Uterus (tissue), 4 donors: Measurements from ENCODE around the gene LGALS9B. TPM values are rescaled to one million over a fixed set of nuclear protein-coding genes. Genes with fewer than 3 reads are reported as not detected.
"Not testable (repeated sequence)": the region's sequence is repeated elsewhere in the genome, so short reads cannot be mapped to it uniquely, and the experiment has no call there.

Source experiments
- DNase-seq, 2 donors: peaks; one replicate each; pipeline ENCODE4 v3.0.0-alpha.2; 2019 to 2020
- H3K27ac ChIP-seq, 2 donors: fragments of 200-600 bp; sonication (generic); 1 replicate in 1 of 2; 2 replicates in 1 of 2; pipeline ENCODE4 v1.5.1; 2016 to 2018
- H3K27me3 ChIP-seq, 2 donors: fragments of 200-600 bp; sonication (generic); one replicate each; pipeline ENCODE4 v1.5.1; 2018 to 2019; ENCODE audit warnings: control low read depth in 1 of 2
- H3K36me3 ChIP-seq, 2 donors: fragments of 200-600 bp; sonication (generic); one replicate each; pipeline ENCODE4 v1.5.1; 2019; ENCODE audit warnings: control low read depth in 1 of 2
- H3K4me1 ChIP-seq, 2 donors: fragments of 200-600 bp; sonication (generic); one replicate each; pipeline ENCODE4 v1.5.1; 2018 to 2019; ENCODE audit warnings: control low read depth in 1 of 2
- H3K4me3 ChIP-seq, 2 donors: fragments of 200-600 bp; sonication (generic); 1 replicate in 1 of 2; 2 replicates in 1 of 2; pipeline ENCODE4 v1.5.1; 2018 to 2019; ENCODE audit warnings: mild to moderate bottlenecking in 1 of 2
- H3K9me3 ChIP-seq, 2 donors: fragments of 200-600 bp; sonication (generic); one replicate each; pipeline ENCODE4 v1.5.1; 2019; ENCODE audit warnings: control low read depth in 1 of 2
- intact Hi-C: fragments of 100-400 bp; cut with DNase I; formaldehyde crosslinking; loops from one replicate; pipeline ENCODE4 v1.15.1; 2023; ENCODE audit warnings: low total_unique reads
- total RNA-seq, 4 donors: library from RNA; depleted of rRNA in 3 of 4; stranded (reverse); fragments of >200 nt in 3 of 4; gene quantifications; one replicate each; pipeline versions ENCODE4 v1.1.0 to v1.2.4, GENCODE V29; 2014 to 2023
- donor health status: DM: yes; HTN: yes; CAD: no.

Gene LGALS9B
- total RNA-seq, 4 donors from 2014 or later = not detected

DNA sequence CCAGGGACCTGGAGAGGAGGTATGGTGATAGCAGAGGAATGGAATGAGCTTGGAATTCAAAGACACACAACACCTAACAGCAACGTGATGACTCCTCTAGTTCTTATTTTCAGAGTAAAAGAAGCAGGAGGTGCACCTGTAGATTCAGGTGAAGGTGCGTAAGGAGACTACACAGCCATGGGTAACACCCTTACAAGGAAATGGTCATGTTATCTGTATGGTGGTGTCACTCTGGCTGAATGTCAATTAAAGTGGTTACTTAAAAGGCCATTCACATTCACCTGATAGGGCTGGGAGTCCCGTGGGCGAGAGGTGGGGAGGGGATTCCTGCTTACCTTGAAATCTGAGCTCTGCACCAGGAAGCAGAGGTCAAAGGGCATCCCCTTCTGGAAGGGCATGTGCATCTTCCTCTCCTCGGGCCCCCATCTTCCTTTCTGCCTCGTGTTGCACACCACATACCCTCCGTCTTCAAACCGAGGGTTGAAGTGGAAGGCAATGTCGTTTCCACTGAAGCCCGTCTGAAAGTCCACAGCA, 9.4 kb downstream of the LGALS9B start:
- H3K4me3 ChIP-seq, intact Hi-C loops, DNase-seq, H3K4me1 ChIP-seq, H3K36me3 ChIP-seq, H3K27me3 ChIP-seq, H3K27ac ChIP-seq, H3K9me3 ChIP-seq: not testable (repeated sequence)

DNA sequence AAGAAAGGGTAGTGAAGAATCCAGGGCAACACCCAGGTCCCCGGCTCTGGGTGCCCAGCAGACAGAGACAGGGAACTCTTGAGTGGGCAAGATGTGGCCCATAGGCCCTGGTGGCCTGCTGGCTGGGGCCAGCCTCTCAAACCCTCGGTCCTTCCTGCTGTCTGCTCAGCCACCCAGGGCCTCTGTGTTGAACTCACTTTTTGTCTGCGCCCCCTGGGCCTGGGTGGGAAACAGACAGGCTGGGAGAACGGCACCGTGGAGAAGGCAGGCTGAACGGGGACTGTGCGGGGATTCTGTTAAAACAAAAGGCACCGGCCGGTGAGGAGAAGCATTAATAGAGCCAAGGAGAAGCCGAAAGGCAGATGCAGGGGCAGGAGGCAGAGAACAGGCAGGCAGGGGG, 12.2 kb downstream of the LGALS9B start:
- H3K36me3 ChIP-seq, H3K27me3 ChIP-seq, intact Hi-C loops, H3K4me1 ChIP-seq, H3K27ac ChIP-seq, H3K4me3 ChIP-seq, H3K9me3 ChIP-seq, DNase-seq: not testable (repeated sequence)

GRCh38 chr17:20453820-20454434, 13.4 kb downstream of the LGALS9B start:
- H3K27me3 ChIP-seq, H3K36me3 ChIP-seq, DNase-seq, H3K27ac ChIP-seq, H3K9me3 ChIP-seq, H3K4me3 ChIP-seq, intact Hi-C loops, H3K4me1 ChIP-seq: not testable (repeated sequence)

DNA sequence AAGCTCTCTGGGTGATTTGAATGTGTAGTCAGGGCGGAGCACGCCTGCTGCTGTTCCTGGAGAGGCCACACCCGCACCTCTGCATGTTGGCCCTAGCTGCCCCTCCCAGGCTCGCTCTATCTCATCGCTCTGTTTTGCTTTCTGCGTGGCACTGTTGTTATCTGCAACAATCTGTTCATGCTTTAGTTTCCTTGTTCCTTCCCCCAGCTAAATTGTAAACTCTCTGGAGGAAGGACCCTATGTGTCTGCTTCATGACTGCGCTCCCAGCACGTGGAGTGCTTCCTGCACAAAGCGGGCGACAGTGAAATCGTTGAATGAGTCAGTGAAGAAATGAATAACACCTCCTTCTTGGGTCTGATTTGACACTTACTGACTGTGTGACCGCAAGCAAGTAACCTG, 16.5 kb downstream of the LGALS9B start:
- intact Hi-C loops, H3K9me3 ChIP-seq, DNase-seq: not testable (repeated sequence)

GRCh38 chr17:20447534-20448321, 19.6 kb downstream of the LGALS9B start:
- DNase-seq, intact Hi-C loops, H3K27me3 ChIP-seq, H3K36me3 ChIP-seq, H3K4me1 ChIP-seq, H3K9me3 ChIP-seq, H3K4me3 ChIP-seq, H3K27ac ChIP-seq: not testable (repeated sequence)

More for the DNA sequence above, 16.5 kb downstream of the LGALS9B start:
- H3K27ac ChIP-seq, H3K4me3 ChIP-seq, H3K4me1 ChIP-seq, H3K27me3 ChIP-seq, H3K36me3 ChIP-seq: not testable (repeated sequence)

GRCh38 chr17:20446895-20447294, 20.4 kb downstream of the LGALS9B start:
- H3K4me1 ChIP-seq, H3K27me3 ChIP-seq, H3K36me3 ChIP-seq, DNase-seq, H3K27ac ChIP-seq, H3K9me3 ChIP-seq, H3K4me3 ChIP-seq, intact Hi-C loops: not testable (repeated sequence)

DNA sequence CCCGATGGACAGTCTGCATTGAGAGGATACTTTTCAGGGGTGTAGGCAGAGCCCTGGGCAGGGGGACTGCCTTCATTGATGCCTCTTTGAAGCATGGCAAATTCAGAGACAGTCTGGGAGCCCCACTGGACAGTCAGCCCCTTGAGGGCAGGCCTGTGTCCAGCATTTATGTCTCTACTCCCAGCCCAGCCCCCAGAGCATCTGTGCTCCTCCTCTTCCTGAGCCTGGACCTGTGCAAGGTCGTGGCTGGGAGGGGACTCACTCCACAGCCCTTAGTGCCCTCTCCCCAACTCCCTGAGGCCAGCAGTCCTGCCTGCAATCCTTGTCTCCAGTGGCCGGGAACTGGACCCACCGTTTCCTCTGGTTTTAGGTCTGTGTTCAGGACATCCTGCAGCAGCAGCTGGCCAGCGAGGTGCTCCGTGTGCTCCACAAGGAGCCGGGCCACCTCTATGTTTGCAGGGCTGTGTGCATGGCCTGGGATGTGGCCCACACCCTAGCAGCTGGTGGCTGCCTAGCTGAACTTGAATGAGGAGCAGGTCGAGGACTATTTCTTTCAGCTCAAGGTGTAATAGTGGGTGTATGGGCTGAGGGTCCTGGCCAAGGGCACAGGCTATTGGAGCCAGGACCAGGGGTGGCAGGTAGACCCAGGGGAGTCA, 22.6 kb downstream of the LGALS9B start:
- H3K4me1 ChIP-seq, H3K36me3 ChIP-seq, H3K9me3 ChIP-seq, H3K27me3 ChIP-seq, intact Hi-C loops, DNase-seq, H3K4me3 ChIP-seq, H3K27ac ChIP-seq: not testable (repeated sequence)

GRCh38 chr17:20444173-20444572, 23.2 kb downstream of the LGALS9B start:
- DNase-seq, intact Hi-C loops: not testable (repeated sequence)

GRCh38 chr17:20443632-20444031, 23.7 kb downstream of the LGALS9B start:
- H3K27ac ChIP-seq, H3K4me3 ChIP-seq, H3K9me3 ChIP-seq, H3K36me3 ChIP-seq, H3K4me1 ChIP-seq, intact Hi-C loops, DNase-seq, H3K27me3 ChIP-seq: not testable (repeated sequence)

More at GRCh38 chr17:20444173-20444572, 23.2 kb downstream of the LGALS9B start:
- H3K9me3 ChIP-seq, H3K4me3 ChIP-seq, H3K27ac ChIP-seq, H3K27me3 ChIP-seq, H3K4me1 ChIP-seq, H3K36me3 ChIP-seq: not testable (repeated sequence)

DNA sequence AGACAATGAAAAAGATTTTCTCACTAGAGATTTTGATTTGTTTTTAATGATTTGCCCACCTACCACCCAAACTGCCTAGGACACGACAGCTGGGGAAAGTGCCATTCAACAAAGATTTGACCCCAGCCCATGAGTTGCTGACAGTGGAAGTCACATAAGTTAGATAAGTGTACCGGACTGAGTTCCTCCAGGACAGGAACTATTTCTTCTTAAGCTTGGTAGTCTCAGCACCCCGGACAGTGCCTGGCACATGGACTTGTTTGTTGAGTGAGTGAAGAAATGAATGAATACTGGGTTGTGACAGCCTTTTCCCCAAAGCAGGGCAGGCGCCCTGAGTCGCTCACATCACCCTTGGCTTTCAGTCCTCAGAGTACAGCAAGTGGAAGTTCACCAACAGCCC, 26.7 kb downstream of the LGALS9B start:
- H3K4me1 ChIP-seq, DNase-seq, H3K27me3 ChIP-seq, H3K27ac ChIP-seq, H3K36me3 ChIP-seq, H3K9me3 ChIP-seq, H3K4me3 ChIP-seq, intact Hi-C loops: not testable (repeated sequence)

GRCh38 chr17:20435166-20435565, 32.2 kb downstream of the LGALS9B start:
- H3K4me3 ChIP-seq, H3K4me1 ChIP-seq, intact Hi-C loops, H3K9me3 ChIP-seq, H3K27ac ChIP-seq, H3K27me3 ChIP-seq, DNase-seq, H3K36me3 ChIP-seq: not testable (repeated sequence)

DNA sequence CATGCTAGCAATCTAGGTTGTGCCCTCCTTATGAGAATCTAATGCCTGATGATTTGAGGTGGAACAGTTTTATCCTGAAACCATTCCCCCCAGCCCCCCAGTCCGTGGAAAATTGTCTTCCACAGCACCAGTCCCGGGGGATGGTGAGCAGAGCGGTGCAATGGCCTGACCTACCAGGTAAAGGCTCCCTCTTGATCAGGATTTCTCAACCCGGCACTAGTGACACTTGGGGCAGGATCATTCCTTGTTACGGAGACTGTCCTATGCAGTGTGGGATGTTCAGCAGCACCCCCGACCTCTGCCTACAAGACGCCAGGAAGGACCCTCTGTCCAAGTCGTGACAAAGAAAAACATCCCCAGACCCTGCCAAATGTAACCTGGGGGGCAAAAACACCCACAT, 34.0 kb downstream of the LGALS9B start:
- H3K36me3 ChIP-seq, H3K9me3 ChIP-seq, H3K27me3 ChIP-seq, H3K4me3 ChIP-seq, H3K27ac ChIP-seq, DNase-seq, intact Hi-C loops, H3K4me1 ChIP-seq: not testable (repeated sequence)

DNA sequence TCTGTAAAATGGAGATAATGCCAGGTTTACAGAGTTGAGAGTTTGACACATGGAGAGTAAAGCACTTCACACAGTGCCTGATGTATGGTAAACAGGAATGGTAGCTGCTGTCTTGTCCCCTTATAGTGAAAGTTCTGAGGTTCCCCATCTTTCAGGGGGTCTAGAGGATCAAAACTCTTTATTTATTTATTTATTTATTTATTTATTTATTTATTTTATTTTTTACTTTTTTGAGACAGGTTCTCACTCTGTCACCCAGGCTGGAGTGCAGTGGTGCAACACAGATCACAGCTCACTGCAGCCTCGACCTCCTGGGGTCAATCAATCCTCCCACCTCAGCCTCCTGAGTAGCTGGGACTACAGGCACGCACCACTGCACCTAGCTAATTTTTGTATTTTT, 40.1 kb downstream of the LGALS9B start:
- H3K27me3 ChIP-seq, H3K36me3 ChIP-seq, H3K27ac ChIP-seq, intact Hi-C loops, H3K9me3 ChIP-seq, H3K4me1 ChIP-seq, DNase-seq, H3K4me3 ChIP-seq: not testable (repeated sequence)
